ENCODE data around the gene GRIN3B.

GRIN3B gene

GRCh38 chr19:960020-960419 is 40.2 kb upstream of the GRIN3B start:
- Histone ChIP-seq H3K9me3 (ENCODE audit: control insufficient read depth, low read length) (no peaks in the 10 kb centered on the region), H3K4me1 (ENCODE audit: control insufficient read depth, insufficient read depth, low read length) (peaks cover 13% of the 10 kb centered on the region), H3K9ac (ENCODE audit: low read length) (no peak overlapping the region), H3K4me3 (ENCODE audit: low read length) (no peak overlapping the region), H3K36me3 (ENCODE audit: control insufficient read depth, insufficient read depth, low read length) (no peaks in the 10 kb centered on the region), H3K27me3 (ENCODE audit: control insufficient read depth, insufficient read depth, low read length) (peaks cover 4% of the 10 kb centered on the region)

- H3K4me1 ChIP-seq (ENCODE audit: control insufficient read depth, insufficient read depth, low read length) = peaks cover 13% of the 10 kb centered on the region
These were observed 39.6 kb upstream of the GRIN3B start for GRCh38 chr19:960601-960938.

DNA sequence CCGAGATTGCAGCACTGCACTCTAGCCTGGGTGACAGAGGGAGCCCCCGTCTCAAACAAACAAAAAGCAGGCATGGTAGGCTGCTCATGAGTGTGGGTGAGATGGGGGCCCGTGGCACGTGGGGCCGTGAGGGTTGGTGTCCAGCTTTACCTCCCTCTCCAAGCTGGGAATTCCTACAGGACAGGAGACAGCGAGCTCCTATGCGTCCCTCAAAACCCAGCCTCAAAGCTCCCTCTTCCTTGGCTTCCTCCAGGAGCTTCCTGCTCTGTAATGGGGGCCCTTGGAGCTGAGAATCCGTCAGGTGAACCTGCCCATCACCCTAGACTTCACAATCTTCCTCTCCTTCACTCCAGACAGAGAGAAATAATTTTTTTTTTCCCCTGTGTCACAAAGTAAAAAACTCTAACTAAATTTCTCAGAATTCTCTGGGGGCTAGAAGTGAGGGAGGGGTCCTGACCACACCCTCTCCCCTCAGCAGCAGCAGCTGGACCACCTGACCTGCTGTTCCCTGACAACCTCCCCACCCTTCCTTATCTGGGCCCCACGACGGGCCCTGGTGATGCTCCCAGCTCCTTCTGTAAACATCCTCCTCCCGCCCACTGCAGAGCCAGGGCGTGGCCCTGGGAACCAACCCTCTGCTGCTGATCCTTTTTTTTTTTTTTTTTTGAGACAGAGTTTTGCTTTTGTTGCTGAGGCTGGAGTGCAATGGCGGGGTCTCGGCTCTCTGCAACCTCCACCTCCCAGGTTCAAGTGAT is 38.2 kb upstream of the GRIN3B start:
- Histone ChIP-seq H3K9ac (ENCODE audit: low read length) (no peak overlapping the region), H3K4me1 (ENCODE audit: control insufficient read depth, insufficient read depth, low read length) (peaks cover 13% of the 10 kb centered on the region), H3K27me3 (ENCODE audit: control insufficient read depth, insufficient read depth, low read length) (no peaks in the 10 kb centered on the region), H3K9me3 (ENCODE audit: control insufficient read depth, low read length) (no peaks in the 10 kb centered on the region), H3K4me3 (ENCODE audit: low read length) (no peak overlapping the region), H3K36me3 (ENCODE audit: control insufficient read depth, insufficient read depth, low read length) (no peaks in the 10 kb centered on the region)

More at GRCh38 chr19:960601-960938, 39.6 kb upstream of the GRIN3B start:
- Histone ChIP-seq H3K9me3 (ENCODE audit: control insufficient read depth, low read length) (no peaks in the 10 kb centered on the region), H3K36me3 (ENCODE audit: control insufficient read depth, insufficient read depth, low read length) (no peaks in the 10 kb centered on the region), H3K4me3 (ENCODE audit: low read length) (no peak overlapping the region), H3K27me3 (ENCODE audit: control insufficient read depth, insufficient read depth, low read length) (peaks cover 4% of the 10 kb centered on the region), H3K9ac (ENCODE audit: low read length) (no peak overlapping the region)

- Histone ChIP-seq H3K36me3 (ENCODE audit: control insufficient read depth, insufficient read depth, low read length) (no peaks in the 10 kb centered on the region), H3K9me3 (ENCODE audit: control insufficient read depth, low read length) (no peaks in the 10 kb centered on the region), H3K4me1 (ENCODE audit: control insufficient read depth, insufficient read depth, low read length) (peaks cover 13% of the 10 kb centered on the region), H3K9ac (ENCODE audit: low read length) (no peak overlapping the region), H3K4me3 (ENCODE audit: low read length) (no peak overlapping the region), H3K27me3 (ENCODE audit: control insufficient read depth, insufficient read depth, low read length) (no peaks in the 10 kb centered on the region)
These were observed 37.4 kb upstream of the GRIN3B start for GRCh38 chr19:962683-963400.

GRCh38 chr19:963486-963951 is 36.7 kb upstream of the GRIN3B start:
- Histone ChIP-seq H3K4me1 (ENCODE audit: control insufficient read depth, insufficient read depth, low read length) (peaks cover 13% of the 10 kb centered on the region), H3K4me3 (ENCODE audit: low read length) (no peak overlapping the region), H3K36me3 (ENCODE audit: control insufficient read depth, insufficient read depth, low read length) (no peaks in the 10 kb centered on the region), H3K9me3 (ENCODE audit: control insufficient read depth, low read length) (no peaks in the 10 kb centered on the region), H3K9ac (ENCODE audit: low read length) (no peak overlapping the region), H3K27me3 (ENCODE audit: control insufficient read depth, insufficient read depth, low read length) (no peaks in the 10 kb centered on the region)

DNA sequence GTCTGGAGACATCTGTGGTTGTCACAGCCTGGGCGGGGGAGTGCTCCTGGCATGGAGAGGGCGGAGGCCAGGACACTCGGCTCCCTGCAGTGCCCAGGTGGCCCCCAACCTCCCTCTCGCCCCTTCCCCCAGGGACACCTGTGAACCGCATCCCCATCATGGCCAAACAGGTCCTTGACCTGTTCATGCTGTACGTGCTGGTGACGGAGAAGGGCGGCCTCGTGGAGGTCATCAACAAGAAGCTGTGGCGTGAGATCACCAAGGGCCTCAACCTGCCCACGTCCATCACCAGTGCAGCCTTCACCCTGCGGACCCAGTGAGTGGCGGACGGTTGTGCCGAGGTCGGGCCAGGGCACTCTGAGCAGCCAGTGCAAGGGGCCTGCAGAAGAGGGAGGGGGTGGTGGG is 36.1 kb upstream of the GRIN3B start:
- Histone ChIP-seq H3K4me3 (ENCODE audit: low read length) (no peak overlapping the region), H3K4me1 (ENCODE audit: control insufficient read depth, insufficient read depth, low read length) (peaks cover 9% of the 10 kb centered on the region), H3K9ac (ENCODE audit: low read length) (no peak overlapping the region), H3K36me3 (ENCODE audit: control insufficient read depth, insufficient read depth, low read length) (no peaks in the 10 kb centered on the region), H3K27me3 (ENCODE audit: control insufficient read depth, insufficient read depth, low read length) (no peaks in the 10 kb centered on the region), H3K9me3 (ENCODE audit: control insufficient read depth, low read length) (no peaks in the 10 kb centered on the region)

DNA sequence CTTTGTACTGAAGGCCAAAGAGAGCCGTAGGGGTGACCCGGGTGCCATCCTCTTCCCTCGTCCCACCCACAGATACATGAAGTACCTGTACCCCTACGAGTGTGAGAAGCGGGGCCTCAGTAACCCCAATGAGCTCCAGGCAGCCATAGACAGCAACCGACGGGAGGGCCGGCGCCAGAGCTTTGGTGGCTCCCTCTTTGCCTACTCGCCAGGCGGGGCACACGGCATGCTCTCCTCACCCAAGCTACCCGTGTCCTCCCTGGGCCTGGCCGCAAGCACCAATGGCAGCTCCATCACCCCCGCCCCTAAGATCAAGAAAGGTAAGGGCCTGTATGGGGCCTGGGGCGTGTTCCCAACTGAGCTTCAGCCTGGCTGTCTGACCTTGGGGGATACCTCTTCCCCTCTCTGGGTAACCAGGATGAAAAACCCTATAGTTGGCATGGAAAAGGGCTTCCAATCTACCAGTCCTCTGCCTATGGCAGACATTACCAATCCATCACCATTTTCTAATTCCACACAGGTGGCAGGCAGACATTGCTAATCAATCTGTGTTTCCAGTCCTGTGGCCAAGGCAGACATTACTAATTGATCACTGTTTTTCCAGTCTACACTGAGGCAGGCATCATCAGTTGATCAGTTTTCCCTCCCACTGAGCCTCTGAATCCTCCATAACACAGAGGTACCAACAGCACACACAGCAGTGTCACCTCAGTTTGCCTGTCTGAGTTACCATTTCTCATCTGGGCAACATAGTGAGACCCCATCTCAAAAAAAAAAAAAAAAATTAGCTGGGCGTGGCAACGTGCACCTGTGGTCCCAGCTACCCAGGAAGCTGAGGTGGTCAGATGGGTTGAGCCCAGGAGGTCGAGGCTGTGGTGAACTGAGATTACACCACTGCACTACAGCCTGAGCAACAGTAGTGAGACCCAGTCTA is 35.2 kb upstream of the GRIN3B start:
- no peaks in the 10 kb centered on the region for H3K27me3 ChIP-seq (ENCODE audit: control insufficient read depth, insufficient read depth, low read length)
- no peaks in the 10 kb centered on the region for H3K9me3 ChIP-seq (ENCODE audit: control insufficient read depth, low read length)
- H3K36me3 ChIP-seq (ENCODE audit: control insufficient read depth, insufficient read depth, low read length) = no peaks in the 10 kb centered on the region
- H3K4me3 ChIP-seq (ENCODE audit: low read length) = no peak overlapping the region
- H3K4me1 ChIP-seq (ENCODE audit: control insufficient read depth, insufficient read depth, low read length) = peaks cover 5% of the 10 kb centered on the region
- H3K9ac ChIP-seq (ENCODE audit: low read length) = no peak overlapping the region

- peaks cover 4% of the 10 kb centered on the region for H3K36me3 ChIP-seq (ENCODE audit: control insufficient read depth, insufficient read depth, low read length)
- H3K4me1 ChIP-seq (ENCODE audit: control insufficient read depth, insufficient read depth, low read length) = peaks cover 5% of the 10 kb centered on the region
- no peak overlapping the region for H3K4me3 ChIP-seq (ENCODE audit: low read length)
- no peaks in the 10 kb centered on the region for H3K9me3 ChIP-seq (ENCODE audit: control insufficient read depth, low read length)
- H3K27me3 ChIP-seq (ENCODE audit: control insufficient read depth, insufficient read depth, low read length) = no peaks in the 10 kb centered on the region
- H3K9ac ChIP-seq (ENCODE audit: low read length) = no peak overlapping the region
These were observed 33.6 kb upstream of the GRIN3B start for GRCh38 chr19:966485-967088.

- Histone ChIP-seq H3K4me1 (ENCODE audit: control insufficient read depth, insufficient read depth, low read length) (no peaks in the 10 kb centered on the region), H3K9ac (ENCODE audit: low read length) (no peak overlapping the region), H3K27me3 (ENCODE audit: control insufficient read depth, insufficient read depth, low read length) (no peaks in the 10 kb centered on the region), H3K9me3 (ENCODE audit: control insufficient read depth, low read length) (no peaks in the 10 kb centered on the region), H3K36me3 (ENCODE audit: control insufficient read depth, insufficient read depth, low read length) (peaks cover 4% of the 10 kb centered on the region), H3K4me3 (ENCODE audit: low read length) (no peak overlapping the region)
These were observed 29.5 kb upstream of the GRIN3B start for GRCh38 chr19:970695-971094.

GRCh38 chr19:971795-972194 is 28.4 kb upstream of the GRIN3B start:
- Histone ChIP-seq H3K9me3 (ENCODE audit: control insufficient read depth, low read length) (no peaks in the 10 kb centered on the region), H3K27me3 (ENCODE audit: control insufficient read depth, insufficient read depth, low read length) (no peaks in the 10 kb centered on the region), H3K4me3 (ENCODE audit: low read length) (no peak overlapping the region), H3K9ac (ENCODE audit: low read length) (no peak overlapping the region), H3K36me3 (ENCODE audit: control insufficient read depth, insufficient read depth, low read length) (peaks cover 4% of the 10 kb centered on the region), H3K4me1 (ENCODE audit: control insufficient read depth, insufficient read depth, low read length) (no peaks in the 10 kb centered on the region)

DNA sequence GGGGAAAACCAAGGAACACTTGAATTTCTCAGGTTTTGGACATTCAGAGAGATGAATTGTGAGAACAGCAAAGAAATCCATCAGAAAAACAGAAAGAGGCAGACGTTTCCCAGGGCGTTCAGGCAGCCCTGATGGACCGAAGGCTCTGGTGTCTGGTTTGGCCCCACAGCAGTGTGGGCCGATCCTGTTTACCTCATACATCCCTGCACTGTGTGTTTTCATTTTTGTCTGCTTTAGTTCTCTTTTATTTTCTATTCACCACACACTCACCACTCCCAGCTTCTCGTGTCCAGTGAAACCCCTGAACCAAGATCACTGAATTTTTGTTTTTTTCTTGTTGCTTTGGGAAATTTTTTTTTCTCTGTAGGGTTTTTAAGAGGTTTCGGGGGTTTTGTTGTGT is 27.9 kb upstream of the GRIN3B start:
- Histone ChIP-seq H3K4me3 (ENCODE audit: low read length) (no peak overlapping the region), H3K9ac (ENCODE audit: low read length) (no peak overlapping the region), H3K27me3 (ENCODE audit: control insufficient read depth, insufficient read depth, low read length) (no peaks in the 10 kb centered on the region), H3K4me1 (ENCODE audit: control insufficient read depth, insufficient read depth, low read length) (no peaks in the 10 kb centered on the region), H3K36me3 (ENCODE audit: control insufficient read depth, insufficient read depth, low read length) (peaks cover 4% of the 10 kb centered on the region), H3K9me3 (ENCODE audit: control insufficient read depth, low read length) (no peaks in the 10 kb centered on the region)
